NK-92 treated with Interleukin-12 subunit alpha and Interleukin-12 subunit beta, amount 100 ng/mL, for 24 hours (cell line): Measurements from ENCODE around the gene ZNF213.
"Not testable (repeated sequence)": the region's sequence is repeated elsewhere in the genome, so short reads cannot be mapped to it uniquely, and the experiment has no call there.

Experiments used
- DNase-seq: peaks from one replicate; lab custom pipeline; 2025; lab: John Stamatoyannopoulos, UW

ZNF213 gene

GRCh38 chr16:3129137-3130131 lies 5.4 kb upstream of the ZNF213 start:
- peak; percentile 75 for DNase-seq

DNA sequence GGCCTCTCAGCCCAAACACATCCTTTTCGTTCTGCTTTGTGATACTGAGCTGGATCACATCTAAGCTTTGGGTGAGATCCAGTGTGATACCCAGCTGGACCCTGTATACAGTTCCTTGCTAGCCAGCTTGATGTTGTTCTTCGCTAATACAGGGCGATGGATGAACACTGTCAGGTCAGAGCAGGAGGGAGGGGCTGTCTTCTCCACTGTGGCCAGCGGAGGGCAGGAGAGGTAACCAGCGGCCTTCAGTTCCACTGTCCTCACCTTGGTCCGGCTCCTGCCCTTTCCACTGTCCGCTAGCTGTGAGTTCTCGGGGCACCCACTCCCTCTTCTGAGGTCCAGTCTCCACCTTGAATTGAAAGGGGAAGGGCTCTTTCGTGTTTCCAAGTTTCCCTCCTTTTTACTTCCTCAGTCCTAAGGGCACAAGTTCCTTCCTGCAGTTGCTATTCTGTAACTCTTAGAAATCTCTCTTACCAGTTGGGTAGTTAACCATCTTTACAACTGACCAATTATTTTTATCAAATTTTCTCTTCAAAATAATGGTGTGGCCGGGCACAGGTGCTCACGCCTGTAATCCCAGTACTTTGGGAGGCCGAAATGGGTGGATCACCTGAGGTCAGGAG lies 3.0 kb upstream of the ZNF213 start:
- DNase-seq = peak; percentile 31

DNA sequence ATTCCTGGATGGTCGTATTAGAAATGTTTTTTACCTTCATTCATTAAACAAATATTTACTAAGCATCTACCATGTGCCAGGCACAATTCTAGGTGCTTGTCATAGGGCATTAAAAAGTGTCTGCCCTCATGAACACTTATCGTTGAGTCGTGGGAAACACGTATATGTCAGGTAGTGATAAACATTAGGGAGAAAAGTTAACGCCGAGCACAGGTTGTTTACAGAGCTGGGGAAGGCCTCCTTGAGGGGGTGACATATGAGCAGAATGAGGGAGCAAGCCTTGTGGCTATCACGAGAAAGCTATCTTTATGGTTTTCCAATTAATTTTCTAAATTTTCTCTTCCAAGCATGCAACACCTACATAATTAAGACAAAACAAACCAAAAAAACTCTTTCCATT lies 985 bp upstream of the ZNF213 start:
- no peak for DNase-seq

- DNase-seq = no peak
These were observed 392 bp downstream of the ZNF213 start for GRCh38 chr16:3135126-3135715.

DNA sequence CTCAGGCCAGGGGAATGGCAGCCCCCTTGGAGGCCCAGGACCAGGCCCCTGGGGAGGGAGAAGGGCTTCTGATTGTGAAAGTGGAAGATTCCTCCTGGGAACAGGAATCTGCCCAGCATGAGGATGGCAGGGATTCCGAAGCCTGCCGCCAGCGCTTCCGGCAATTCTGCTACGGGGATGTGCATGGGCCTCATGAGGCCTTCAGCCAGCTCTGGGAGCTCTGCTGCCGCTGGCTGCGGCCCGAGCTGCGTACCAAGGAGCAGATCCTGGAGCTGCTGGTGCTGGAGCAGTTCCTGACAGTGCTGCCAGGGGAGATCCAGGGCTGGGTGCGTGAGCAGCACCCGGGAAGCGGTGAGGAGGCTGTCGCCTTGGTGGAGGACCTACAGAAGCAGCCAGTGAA lies 2.4 kb downstream of the ZNF213 start:
- no peak for DNase-seq

- DNase-seq = no peak
These were observed 3.5 kb downstream of the ZNF213 start for GRCh38 chr16:3138342-3138741.

DNA sequence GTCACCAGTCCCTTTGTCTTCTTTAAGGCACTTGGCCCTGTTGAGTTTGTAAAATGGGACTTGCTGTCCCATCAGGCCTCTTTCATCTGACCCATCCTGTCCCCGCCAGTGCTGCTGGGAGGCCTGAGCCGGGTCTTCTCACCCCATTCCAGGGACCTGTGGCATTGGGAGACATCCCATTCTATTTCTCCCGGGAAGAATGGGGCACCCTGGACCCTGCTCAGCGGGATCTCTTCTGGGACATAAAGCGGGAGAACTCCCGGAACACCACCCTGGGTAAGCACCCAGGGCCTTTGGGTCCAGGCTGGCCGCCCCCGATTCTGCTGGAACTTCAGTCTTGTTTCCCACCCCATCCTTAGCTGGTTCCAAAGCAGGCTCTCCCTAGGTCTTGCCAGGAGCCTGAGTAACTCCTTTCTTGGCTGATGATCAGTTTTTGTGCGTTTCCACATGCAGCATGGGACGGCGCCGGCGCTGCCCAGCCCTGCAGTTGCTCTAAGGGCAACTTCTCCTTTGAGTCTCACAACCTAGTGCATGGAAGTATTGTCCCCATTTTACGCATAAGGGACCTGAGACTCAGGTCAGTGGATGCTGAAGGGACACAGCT lies 4.1 kb downstream of the ZNF213 start:
- no peak for DNase-seq

- not testable (repeated sequence) for DNase-seq
These were observed 4.7 kb downstream of the ZNF213 start for GRCh38 chr16:3139561-3139960.

DNA sequence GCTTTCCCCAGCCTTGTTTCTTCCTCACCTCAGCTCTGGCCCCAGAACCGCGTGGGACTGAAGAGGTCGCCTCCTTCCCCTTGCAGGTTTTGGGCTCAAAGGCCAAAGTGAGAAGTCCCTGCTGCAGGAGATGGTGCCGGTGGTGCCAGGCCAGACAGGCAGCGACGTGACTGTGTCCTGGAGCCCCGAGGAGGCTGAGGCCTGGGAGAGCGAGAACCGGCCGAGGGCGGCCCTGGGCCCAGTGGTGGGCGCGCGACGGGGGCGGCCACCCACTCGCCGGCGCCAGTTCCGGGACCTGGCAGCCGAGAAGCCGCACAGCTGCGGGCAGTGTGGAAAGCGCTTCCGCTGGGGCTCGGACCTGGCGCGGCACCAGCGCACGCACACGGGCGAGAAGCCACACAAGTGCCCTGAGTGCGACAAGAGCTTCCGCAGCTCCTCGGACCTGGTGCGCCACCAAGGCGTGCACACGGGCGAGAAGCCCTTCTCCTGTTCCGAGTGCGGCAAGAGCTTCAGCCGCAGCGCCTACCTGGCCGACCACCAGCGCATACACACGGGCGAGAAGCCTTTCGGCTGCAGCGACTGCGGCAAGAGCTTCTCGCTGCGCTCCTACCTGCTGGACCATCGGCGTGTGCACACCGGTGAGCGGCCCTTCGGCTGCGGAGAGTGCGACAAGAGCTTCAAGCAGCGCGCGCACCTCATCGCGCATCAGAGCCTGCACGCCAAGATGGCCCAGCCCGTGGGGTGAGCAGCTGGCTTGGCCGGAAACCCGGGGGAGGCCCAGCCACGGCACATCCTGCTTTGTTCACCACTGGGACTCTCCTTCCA lies 6.0 kb downstream of the ZNF213 start:
- DNase-seq = no peak

DNA sequence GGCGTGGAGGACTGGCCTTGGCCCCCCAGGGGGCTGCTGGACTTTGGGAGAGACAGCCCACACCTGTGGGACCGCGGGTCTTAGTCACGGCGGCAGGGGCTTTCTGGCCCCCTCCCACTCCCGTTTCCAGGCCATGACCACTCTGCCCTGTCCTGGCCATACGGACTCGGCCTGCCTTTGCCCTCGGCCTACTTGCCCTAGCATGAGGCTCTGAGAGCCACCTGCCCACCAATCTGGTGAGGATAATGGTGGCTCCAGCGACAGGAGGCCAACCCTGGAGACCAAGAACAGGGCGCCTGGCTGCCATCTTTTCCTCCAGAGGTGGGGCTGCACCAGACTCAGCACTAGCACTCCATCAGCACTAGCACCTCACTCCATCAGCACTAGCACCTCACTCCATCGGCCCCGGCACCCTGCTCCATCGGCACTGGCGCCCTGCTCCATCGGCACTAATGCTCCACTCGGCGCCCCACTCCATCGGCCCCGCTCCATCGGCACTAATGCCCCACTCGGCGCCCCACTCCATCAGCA lies 7.0 kb downstream of the ZNF213 start:
- no peak for DNase-seq

- no peak for DNase-seq
These were observed 7.5 kb downstream of the ZNF213 start for GRCh38 chr16:3142327-3142726.

DNA sequence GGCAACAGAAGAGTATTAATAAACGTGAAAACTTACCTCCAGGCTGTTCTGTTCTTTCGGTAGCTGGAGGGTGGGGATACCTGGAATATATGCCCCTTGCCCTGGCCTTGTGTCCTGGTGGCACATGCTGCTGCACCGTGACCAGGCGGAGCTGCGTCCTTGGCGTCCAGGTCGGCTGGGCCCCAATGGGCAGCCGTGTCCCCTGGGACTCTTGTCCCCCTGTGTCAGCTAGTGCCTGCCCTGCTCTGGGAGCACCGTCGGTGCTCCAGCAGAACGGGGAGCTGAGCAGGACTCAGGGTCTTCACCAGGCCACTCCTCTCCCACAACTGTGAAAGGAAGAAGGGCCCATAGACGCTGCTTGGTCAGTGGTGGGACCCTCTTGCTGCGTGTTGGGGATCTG lies 7.9 kb downstream of the ZNF213 start:
- no peak for DNase-seq

DNA sequence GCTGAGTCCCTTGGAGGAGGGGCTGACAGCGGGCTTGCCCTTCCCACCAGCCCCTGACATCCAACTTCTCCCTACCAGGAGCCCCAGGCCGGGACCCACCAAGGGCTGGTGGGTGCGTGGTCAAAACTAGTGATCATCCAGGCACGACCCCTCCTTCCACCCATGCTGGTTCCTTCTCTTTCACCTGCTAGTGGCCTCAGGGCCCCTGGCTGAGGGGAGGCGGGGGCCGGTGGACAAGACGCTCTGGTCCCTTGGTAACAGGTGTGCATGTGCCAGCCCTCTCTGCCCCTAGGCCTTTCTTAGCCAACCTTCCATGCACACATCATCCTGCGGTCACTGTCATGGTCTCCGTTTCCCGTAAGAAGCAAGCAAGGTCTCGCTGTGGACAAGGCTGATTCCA lies 8.4 kb downstream of the ZNF213 start:
- DNase-seq = no peak

DNA sequence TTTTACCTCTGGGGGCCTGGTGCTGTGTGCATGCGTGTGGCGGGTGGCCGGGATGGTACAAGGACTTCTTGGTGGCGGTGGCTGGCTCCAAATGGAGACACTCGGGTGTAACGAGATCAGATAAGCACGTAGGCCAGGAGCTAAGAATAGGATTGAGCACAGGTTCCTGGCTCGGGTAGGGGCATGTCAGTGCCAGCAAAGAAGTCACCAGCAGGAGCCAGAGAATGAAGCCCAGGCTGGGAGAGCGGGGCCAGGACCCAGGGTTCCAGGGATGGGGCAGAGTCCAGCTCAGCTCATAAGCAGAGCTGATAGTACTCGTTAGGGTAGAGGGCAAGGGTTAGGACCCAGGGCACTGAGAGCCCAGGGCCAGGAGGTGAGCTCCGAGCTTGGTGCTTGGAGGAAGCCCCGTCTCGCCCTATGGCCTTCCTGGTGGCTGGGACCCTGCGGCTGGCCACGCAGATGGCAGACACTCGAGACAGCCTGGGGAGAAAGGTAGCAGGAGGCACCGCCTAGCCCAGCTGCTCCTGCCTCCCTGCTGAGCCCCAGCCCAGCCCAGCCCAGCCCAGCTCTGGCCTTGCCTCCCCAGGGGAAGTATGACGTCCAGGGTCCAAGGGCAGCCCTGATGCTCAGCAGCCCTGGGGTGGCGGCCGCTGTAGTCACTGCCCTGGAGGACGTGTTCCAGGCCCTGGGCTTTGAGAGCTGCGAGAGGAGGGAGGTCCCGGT lies 8.9 kb downstream of the ZNF213 start:
- no peak for DNase-seq

- DNase-seq = no peak
These were observed 9.6 kb downstream of the ZNF213 start for GRCh38 chr16:3144321-3144983.

- DNase-seq = no peak
These were observed 10.3 kb downstream of the ZNF213 start for GRCh38 chr16:3145151-3145550.

GRCh38 chr16:3145660-3146059 lies 10.8 kb downstream of the ZNF213 start:
- DNase-seq = no peak

GRCh38 chr16:3147046-3147756 lies 12.4 kb downstream of the ZNF213 start:
- no peak for DNase-seq

- DNase-seq = no peak
These were observed 12.9 kb downstream of the ZNF213 start for GRCh38 chr16:3147757-3148104.
